CD4-positive, alpha-beta T cell (primary cell): Measurements from ENCODE around the gene KIF20A. TPM values are rescaled to one million over a fixed set of nuclear protein-coding genes. Genes with fewer than 3 reads are reported as not detected.

Experiments used
- ATAC-seq: fragments of 200-7000 bp; cut with Tn5 transposase; one replicate; pipeline ENCODE4 v1.10.0; 2022; ENCODE audit warnings: mild to moderate bottlenecking; ENCODE audit not compliant: poor library complexity
- CTCF ChIA-PET: fragments of 350-600 bp; sonication (Branson Sonifier 250); formaldehyde crosslinking; loops from one replicate; lab custom pipeline; 2021; ENCODE audit warnings: antibody characterized with exemption, inconsistent platforms; lab: Charles Lee
- POLR2A ChIA-PET: fragments of 350-600 bp; sonication (Branson Sonifier 250); formaldehyde crosslinking; loops from one replicate; lab custom pipeline; 2021; ENCODE audit warnings: antibody characterized with exemption, inconsistent platforms; lab: Charles Lee
- DNase-seq, 14 experiments: peaks; one replicate each; pipeline ENCODE4 v3.0.0-alpha.2; 2013 to 2020; ENCODE audit warnings: mixed read lengths in 2 of 14
- H3K27ac ChIP-seq, 2 donors: one replicate each; pipeline versions ENCODE4 v1.5.1 to v1.7.0; 2013; ENCODE audit warnings: low read length in 2 of 2, low read depth in 1 of 2, mild to moderate bottlenecking in 1 of 2
- H3K27me3 ChIP-seq, 2 experiments: 1 replicate in 1 of 2; 2 replicates in 1 of 2; pipeline versions ENCODE4 v1.6.1 to v1.7.0; 2013; ENCODE audit warnings: low read length in 2 of 2, control low read depth in 1 of 2, mild to moderate bottlenecking in 1 of 2, moderate library complexity in 1 of 2; ENCODE audit not compliant: insufficient read depth in 2 of 2, control insufficient read depth in 1 of 2
- H3K36me3 ChIP-seq: one replicate; pipeline ENCODE4 v1.6.1; 2013; ENCODE audit warnings: low read length, control low read depth; ENCODE audit not compliant: insufficient read depth
- H3K4me1 ChIP-seq: one replicate; pipeline ENCODE4 v1.6.1; 2013; ENCODE audit warnings: low read length, control low read depth; ENCODE audit not compliant: insufficient read depth
- H3K4me3 ChIP-seq: one replicate; pipeline ENCODE4 v1.5.1; 2013; ENCODE audit warnings: mild to moderate bottlenecking, low read length, moderate library complexity
- H3K9me3 ChIP-seq, 2 experiments: 1 replicate in 1 of 2; 2 replicates in 1 of 2; pipeline versions ENCODE4 v1.6.1 to v1.7.0; 2013; ENCODE audit warnings: low read length in 2 of 2, mild to moderate bottlenecking in 2 of 2, control low read depth in 1 of 2, moderate library complexity in 1 of 2; ENCODE audit not compliant: control insufficient read depth in 1 of 2, insufficient read depth in 1 of 2
- H3K27ac Mint-ChIP-seq: one replicate; pipeline ENCODE4 v1.8.0; 2020; ENCODE audit warnings: mixed read lengths
- H3K27me3 Mint-ChIP-seq: one replicate; pipeline ENCODE4 v1.8.0; 2021; ENCODE audit warnings: mixed read lengths
- H3K36me3 Mint-ChIP-seq: one replicate; pipeline ENCODE4 v1.8.0; 2021; ENCODE audit warnings: low read depth, mixed read lengths
- H3K4me1 Mint-ChIP-seq: one replicate; pipeline ENCODE4 v1.8.0; 2021; ENCODE audit warnings: low read depth, mixed read lengths
- H3K4me3 Mint-ChIP-seq: one replicate; pipeline ENCODE4 v1.8.0; 2020; ENCODE audit warnings: mild to moderate bottlenecking, mixed read lengths
- H3K9me3 Mint-ChIP-seq: one replicate; pipeline ENCODE4 v1.8.0; 2020; ENCODE audit warnings: mixed read lengths
- CTCF ChIP-seq: fragments of 200-600 bp; IDR thresholded peaks from one replicate; pipeline ENCODE4 v1.8.0; 2022; ENCODE audit warnings: antibody characterized with exemption, mild to moderate bottlenecking
- intact Hi-C, 2 experiments: fragments of 100-400 bp; cut with DNase I in 1 of 2; cut with micrococcal nuclease in 1 of 2; formaldehyde crosslinking; loops; one replicate each; pipeline versions ENCODE4 v1.15.1 to v1.9.0; 2023 to 2025; cut with DNase I, micrococcal nuclease
- total RNA-seq, 174 experiments: library from RNA in 2 of 174; stranded (reverse) in 2 of 174; gene quantifications; one replicate each; pipeline ENCODE4 v1.2.3 and lab custom pipeline; 2021 to 2026

The KIF20A gene
- total RNA-seq, 2 experiments from 2014 or later = not detected

- ChIA-PET POLR2A (no interaction called here), CTCF (interaction anchor here (0.6 kb wide), 1 partner anchor 70 kb away, joined by 3 read pairs; no protein-coding TSS in a partner anchor)
- H3K27ac ChIP-seq = no peak within 1 kb of the TSS
- DNase-seq (no peak), ATAC-seq (no peak)
- no peaks in the 10 kb centered on the region for H3K36me3 ChIP-seq
- H3K4me3 ChIP-seq = no peak within 1 kb of the TSS
- no peaks in the 10 kb centered on the region for H3K9me3 ChIP-seq
- Mint-ChIP-seq H3K4me3 (no peak within 1 kb of the TSS), H3K36me3 (no peaks in the 10 kb centered on the region), H3K27ac (no peak within 1 kb of the TSS), H3K27me3 (peaks cover 33% of the 10 kb centered on the region), H3K4me1 (no peaks in the 10 kb centered on the region), H3K9me3 (no peaks in the 10 kb centered on the region)
- peaks cover 3% of the 10 kb centered on the region for H3K4me1 ChIP-seq
- intact Hi-C loops = no loop called here
- no peak for TF ChIP-seq CTCF
- H3K27me3 ChIP-seq = peaks cover 3 to 10% of the 10 kb centered on the region in 2 experiments
Measured at GRCh38 chr5:138138949-138139780, 39.7 kb upstream of the KIF20A start, which contains the start of gene NME5. Gene NME5 (minus strand): TSS chr5:138139428. CDS start chr5:138138780, 648 bp downstream.

GRCh38 chr5:138139781-138140090 lies 39.2 kb upstream of the KIF20A start:
- Histone ChIP-seq H3K27me3 (peaks cover 3 to 10% of the 10 kb centered on the region in 2 experiments), H3K36me3 (no peaks in the 10 kb centered on the region), H3K4me1 (peaks cover 3% of the 10 kb centered on the region), H3K27ac (no peak overlapping the region), H3K4me3 (no peak overlapping the region), H3K9me3 (no peaks in the 10 kb centered on the region)
- Mint-ChIP-seq H3K4me1 (no peaks in the 10 kb centered on the region), H3K36me3 (no peaks in the 10 kb centered on the region), H3K4me3 (no peak overlapping the region), H3K27ac (no peak overlapping the region), H3K9me3 (no peaks in the 10 kb centered on the region), H3K27me3 (peaks cover 33% of the 10 kb centered on the region)
- CTCF ChIA-PET = interaction anchor here (0.6 kb wide), 1 partner anchor 70 kb away, joined by 3 read pairs; no protein-coding TSS in a partner anchor
- TF ChIP-seq CTCF = no peak
- POLR2A ChIA-PET = no interaction called here
- intact Hi-C loops = no loop called here
- peak in 1 of 14 experiments; percentile 2 for DNase-seq
- ATAC-seq = no peak

GRCh38 chr5:138140268-138140667 lies 38.6 kb upstream of the KIF20A start:
- POLR2A ChIA-PET = no interaction called here
- DNase-seq = no peak
- intact Hi-C loops = no loop called here

More at GRCh38 chr5:138140268-138140667, 38.6 kb upstream of the KIF20A start:
- Histone ChIP-seq H3K4me1 (peaks cover 3% of the 10 kb centered on the region), H3K9me3 (no peaks in the 10 kb centered on the region), H3K27me3 (peaks cover 3 to 10% of the 10 kb centered on the region in 2 experiments), H3K36me3 (no peaks in the 10 kb centered on the region), H3K4me3 (no peak overlapping the region), H3K27ac (no peak overlapping the region)
- no peak for TF ChIP-seq CTCF
- Mint-ChIP-seq H3K27me3 (peaks cover 33% of the 10 kb centered on the region), H3K4me1 (no peaks in the 10 kb centered on the region), H3K9me3 (no peaks in the 10 kb centered on the region), H3K36me3 (no peaks in the 10 kb centered on the region), H3K27ac (no peak overlapping the region), H3K4me3 (no peak overlapping the region)
- CTCF ChIA-PET = no interaction called here
- no peak for ATAC-seq
